Keratinocyte (primary cell): ENCODE data around the gene SLC33A1.

Experiments
- CTCF ChIP-seq, 3 experiments: IDR thresholded peaks in 1 of 3; conservative IDR thresholded peaks in 1 of 3; optimal IDR thresholded peaks in 1 of 3; 2 replicates in 2 of 3; 3 replicates in 1 of 3; pipeline versions ENCODE3 to v1.5.1; 2011; ENCODE audit warnings: low read length in 3 of 3, mild to moderate bottlenecking in 3 of 3, moderate library complexity in 2 of 3, control low read depth in 1 of 3, inconsistent platforms in 1 of 3; ENCODE audit not compliant: insufficient read depth in 2 of 3; ENCODE audit errors: extremely low read depth in 1 of 3
- EZH2 ChIP-seq: IDR thresholded peaks from one replicate; pipeline ENCODE4 v1.6.1; 2012; ENCODE audit warnings: inconsistent platforms, mild to moderate bottlenecking, low read length, moderate library complexity

- TF ChIP-seq CTCF (optimal IDR thresholded peaks at IDR 0.05 in 1 of 3, IDR thresholded peaks at IDR 0.05 in 1 of 3, conservative IDR thresholded peaks at IDR 0.05 in 1 of 3; ENCODE audit: extremely low read depth in 1 of 3, insufficient read depth in 2 of 3, low read length in 3 of 3) (no peak), EZH2 (no peak)
Observed at GRCh38 chr3:155805204-155805801, 48.9 kb downstream of the SLC33A1 start.
